Glutamatergic neuron (in vitro differentiated cells): ENCODE results near the gene PDLIM7. TPM values are rescaled to one million over a fixed set of nuclear protein-coding genes. Genes with fewer than 3 reads are reported as not detected.

Source experiments
- DNase-seq: peaks from one replicate; pipeline ENCODE4 v3.0.0; 2022
- H3K27ac Mint-ChIP-seq: one replicate; pipeline ENCODE4 v1.8.0; 2020; ENCODE audit warnings: mild to moderate bottlenecking, mixed read lengths, inconsistent platforms; ENCODE audit not compliant: unreplicated experiment
- H3K27me3 Mint-ChIP-seq: one replicate; pipeline ENCODE4 v1.8.0; 2020; ENCODE audit warnings: mild to moderate bottlenecking, moderate library complexity, mixed read lengths, inconsistent platforms; ENCODE audit not compliant: unreplicated experiment
- H3K36me3 Mint-ChIP-seq: one replicate; pipeline ENCODE4 v1.8.0; 2020; ENCODE audit warnings: mild to moderate bottlenecking, mixed read lengths, inconsistent platforms; ENCODE audit not compliant: unreplicated experiment
- H3K4me1 Mint-ChIP-seq: one replicate; pipeline ENCODE4 v1.8.0; 2020; ENCODE audit warnings: mild to moderate bottlenecking, low read depth, mixed read lengths, inconsistent platforms; ENCODE audit not compliant: unreplicated experiment
- H3K4me3 Mint-ChIP-seq: one replicate; pipeline ENCODE4 v1.8.0; 2020; ENCODE audit warnings: mild to moderate bottlenecking, mixed read lengths, inconsistent platforms; ENCODE audit not compliant: unreplicated experiment
- H3K9me3 Mint-ChIP-seq: one replicate; pipeline ENCODE4 v1.8.0; 2020; ENCODE audit warnings: mild to moderate bottlenecking, moderate library complexity, mixed read lengths, inconsistent platforms; ENCODE audit not compliant: unreplicated experiment
- total RNA-seq: library from RNA; stranded (reverse); fragmentation: NEBNext Ultra II Directional; extraction: Animal tissue kit (Norgen Biotek cat#: 25700); gene quantifications from one replicate; pipeline ENCODE4 v1.2.1, GENCODE V29; 2021; ENCODE audit not compliant: unreplicated experiment
- TF ChIP-seq, protein P1 (sequence below): fragments of 200-600 bp; sonication (generic); IDR thresholded peaks from one replicate; pipeline ENCODE4 v1.5.0; 2021; ENCODE audit not compliant: partially characterized antibody, unreplicated experiment

Gene PDLIM7
- total RNA-seq, 1 donor from 2014 or later: 430 TPM

DNA sequence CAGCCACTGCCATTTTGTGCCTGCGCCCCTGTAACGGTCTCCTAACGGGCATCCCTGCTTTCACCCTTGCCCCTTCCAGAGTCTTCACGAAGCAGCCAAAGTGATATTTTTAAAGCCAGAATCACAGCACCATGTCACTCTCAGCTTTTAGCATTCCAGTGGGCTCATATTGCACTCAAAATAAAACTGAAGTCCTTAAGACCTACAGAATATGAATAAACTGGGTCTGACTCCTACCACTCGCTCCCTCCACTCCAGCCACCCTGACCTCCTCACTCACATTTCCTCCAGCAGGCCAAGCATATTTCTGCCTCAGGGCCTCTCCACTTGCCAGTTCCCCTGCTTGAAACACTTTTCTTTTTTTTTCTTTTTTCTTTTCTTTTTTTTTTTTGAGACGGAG, 2.4 kb upstream of the PDLIM7 start:
- H3K27me3 Mint-ChIP-seq: peaks cover 17% of the 10 kb centered on the region
- TF ChIP-seq, protein P1, sequence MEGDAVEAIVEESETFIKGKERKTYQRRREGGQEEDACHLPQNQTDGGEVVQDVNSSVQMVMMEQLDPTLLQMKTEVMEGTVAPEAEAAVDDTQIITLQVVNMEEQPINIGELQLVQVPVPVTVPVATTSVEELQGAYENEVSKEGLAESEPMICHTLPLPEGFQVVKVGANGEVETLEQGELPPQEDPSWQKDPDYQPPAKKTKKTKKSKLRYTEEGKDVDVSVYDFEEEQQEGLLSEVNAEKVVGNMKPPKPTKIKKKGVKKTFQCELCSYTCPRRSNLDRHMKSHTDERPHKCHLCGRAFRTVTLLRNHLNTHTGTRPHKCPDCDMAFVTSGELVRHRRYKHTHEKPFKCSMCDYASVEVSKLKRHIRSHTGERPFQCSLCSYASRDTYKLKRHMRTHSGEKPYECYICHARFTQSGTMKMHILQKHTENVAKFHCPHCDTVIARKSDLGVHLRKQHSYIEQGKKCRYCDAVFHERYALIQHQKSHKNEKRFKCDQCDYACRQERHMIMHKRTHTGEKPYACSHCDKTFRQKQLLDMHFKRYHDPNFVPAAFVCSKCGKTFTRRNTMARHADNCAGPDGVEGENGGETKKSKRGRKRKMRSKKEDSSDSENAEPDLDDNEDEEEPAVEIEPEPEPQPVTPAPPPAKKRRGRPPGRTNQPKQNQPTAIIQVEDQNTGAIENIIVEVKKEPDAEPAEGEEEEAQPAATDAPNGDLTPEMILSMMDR: no peak
- H3K4me3 Mint-ChIP-seq: peak overlapping the region; percentile 66

DNA sequence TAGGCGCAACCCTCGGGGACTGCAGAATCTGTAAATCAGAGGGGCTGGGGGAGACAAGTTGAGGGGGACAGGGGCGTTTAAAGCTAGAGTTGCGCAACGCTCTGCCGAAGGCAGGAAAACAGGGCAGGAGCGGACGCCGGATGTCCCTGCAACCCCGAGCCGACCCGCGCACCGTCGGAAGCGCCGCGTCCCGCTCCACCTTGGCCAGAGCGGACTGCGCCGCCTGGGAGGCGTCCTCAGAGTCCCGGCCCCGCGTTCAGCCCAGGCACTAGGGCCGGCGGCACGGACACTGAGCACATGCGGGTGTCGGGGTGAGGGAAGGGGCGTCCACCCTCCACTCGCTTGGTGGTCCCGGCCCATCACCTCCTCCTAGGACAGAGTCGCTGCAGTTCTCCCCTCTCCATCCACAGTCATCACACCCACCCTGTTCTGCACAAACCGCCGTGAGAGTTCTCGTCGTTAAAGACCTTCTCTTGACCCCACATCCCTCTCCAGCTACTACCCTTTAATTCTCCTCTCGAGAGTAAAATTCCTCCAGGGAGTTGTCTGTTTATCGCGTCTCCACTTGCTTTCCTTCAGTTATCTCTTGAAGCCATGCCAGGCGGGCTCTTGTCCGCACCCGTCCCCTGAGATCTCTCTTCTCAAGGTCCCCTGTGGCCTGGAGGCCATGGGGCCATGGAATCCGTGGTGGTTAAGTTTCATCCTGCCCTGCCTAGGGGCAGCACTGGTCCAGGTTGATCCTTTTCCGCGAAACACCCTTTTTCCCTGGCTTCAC, 796 bp upstream of the PDLIM7 start:
- H3K27me3 Mint-ChIP-seq: peaks cover 17% of the 10 kb centered on the region
- peaks cover 16% of the 10 kb centered on the region for H3K9me3 Mint-ChIP-seq
- H3K4me1 Mint-ChIP-seq: peaks cover 40% of the 10 kb centered on the region
- H3K27ac Mint-ChIP-seq: peak overlapping the region; percentile 81
- no peaks in the 10 kb centered on the region for H3K36me3 Mint-ChIP-seq
- H3K4me3 Mint-ChIP-seq: peak overlapping the region; percentile 75
- TF ChIP-seq, protein P1: no peak
- DNase-seq: peak; percentile 60

More for the DNA sequence above, 2.4 kb upstream of the PDLIM7 start:
- H3K4me1 Mint-ChIP-seq: peaks cover 38% of the 10 kb centered on the region
- peaks cover 16% of the 10 kb centered on the region for H3K9me3 Mint-ChIP-seq
- DNase-seq: no peak
- no peak overlapping the region for H3K27ac Mint-ChIP-seq
- no peaks in the 10 kb centered on the region for H3K36me3 Mint-ChIP-seq

DNA sequence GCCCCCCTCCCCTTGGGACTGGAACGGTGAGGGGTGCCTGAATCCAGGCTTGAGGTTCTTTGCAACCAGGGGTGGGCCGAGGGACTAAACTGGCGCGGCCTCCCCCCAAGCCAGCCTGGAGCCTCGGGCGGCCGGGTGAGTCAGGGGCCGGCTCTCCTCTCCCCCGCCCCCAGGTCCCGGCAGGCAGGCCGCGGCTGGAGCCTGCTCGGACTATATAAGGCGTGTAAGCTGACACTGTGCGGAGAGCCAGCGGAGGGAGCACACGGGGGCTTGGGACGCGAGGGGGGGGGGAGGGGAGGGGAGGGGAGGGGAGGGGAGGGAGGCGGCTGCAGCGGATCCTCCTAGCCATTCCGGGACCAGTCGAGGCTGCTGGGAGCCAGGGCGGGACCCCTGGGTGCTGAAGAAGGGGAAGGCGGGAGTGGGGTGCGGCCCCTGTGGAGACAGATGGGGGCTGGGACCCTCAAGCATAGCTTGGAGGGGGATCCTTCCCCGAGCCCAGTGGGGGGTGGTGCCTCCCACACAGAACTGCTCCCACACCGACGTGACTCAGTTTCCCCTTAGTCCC, 595 bp downstream of the PDLIM7 start:
- Mint-ChIP-seq H3K36me3 (no peaks in the 10 kb centered on the region), H3K4me3 (peak overlapping the region; percentile 85), H3K27me3 (peaks cover 15% of the 10 kb centered on the region), H3K27ac (peak overlapping the region; percentile 92), H3K4me1 (peaks cover 32% of the 10 kb centered on the region), H3K9me3 (peaks cover 10% of the 10 kb centered on the region)
- peak; percentile 86 for DNase-seq
- TF ChIP-seq, protein P1: no peak

DNA sequence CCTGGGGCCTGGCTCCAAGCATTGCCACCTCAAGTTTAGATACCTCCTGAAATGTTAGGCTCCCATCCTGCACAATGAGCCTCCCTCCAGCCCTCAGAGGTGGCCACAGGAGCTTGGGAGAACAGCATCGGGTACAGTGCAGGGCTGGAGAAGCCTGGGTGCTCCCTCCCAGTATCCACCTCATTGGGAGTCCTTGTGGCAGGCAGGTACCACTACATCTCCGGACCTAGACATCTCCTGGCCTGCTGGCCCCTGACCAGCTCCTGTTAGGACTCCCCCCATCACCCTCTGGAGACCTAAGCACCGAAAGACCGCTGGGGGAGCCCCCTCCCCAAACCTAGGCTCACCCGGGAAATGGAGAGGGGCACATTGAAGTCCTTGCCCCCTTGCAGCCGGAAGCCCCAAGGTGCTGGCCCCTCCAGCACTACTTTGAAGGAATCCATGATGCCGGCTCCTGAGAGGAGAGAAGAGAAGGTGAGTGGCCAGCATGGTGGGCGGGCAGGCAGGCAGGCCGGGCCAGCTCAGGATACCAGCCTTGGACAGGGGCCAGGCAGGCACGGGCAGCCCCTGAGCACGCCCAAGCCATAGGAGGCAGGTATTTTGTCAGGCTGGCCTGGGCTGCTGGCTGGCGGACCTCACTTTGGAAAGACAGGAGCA, 1.2 kb downstream of the PDLIM7 start:
- Mint-ChIP-seq H3K4me3 (peak overlapping the region; percentile 85), H3K27me3 (peaks cover 15% of the 10 kb centered on the region), H3K36me3 (no peaks in the 10 kb centered on the region), H3K4me1 (peaks cover 27% of the 10 kb centered on the region), H3K9me3 (peaks cover 10% of the 10 kb centered on the region), H3K27ac (peak overlapping the region; percentile 92)
- DNase-seq: no peak
- TF ChIP-seq, protein P1: peak; percentile 34
